NCI-H187 treated with DMSO at 0.1 percent for 48 hours (cell line): ENCODE data around the gene B3GNT9.

ENCODE experiments used
- DNase-seq: peaks from one replicate; lab custom pipeline; 2025; lab: John Stamatoyannopoulos, UW

The B3GNT9 gene

GRCh38 chr16:67112591-67113399 is 38.0 kb downstream of the B3GNT9 start:
- DNase-seq: no peak

GRCh38 chr16:67111951-67112444 is 38.8 kb downstream of the B3GNT9 start:
- no peak for DNase-seq

GRCh38 chr16:67109407-67110135 is 41.2 kb downstream of the B3GNT9 start, which contains the start of gene PHAF1:
PHAF1 (plus strand) TSS chr16:67109941; CDS start chr16:67110176, 235 bp downstream.
- DNase-seq: no peak

- no peak for DNase-seq
Measured at GRCh38 chr16:67108931-67109406, 41.8 kb downstream of the B3GNT9 start.

- no peak for DNase-seq
Measured at GRCh38 chr16:67108489-67108888, 42.3 kb downstream of the B3GNT9 start.

- DNase-seq: no peak
Measured at GRCh38 chr16:67105881-67106280, 44.9 kb downstream of the B3GNT9 start.

GRCh38 chr16:67105246-67105645 is 45.6 kb downstream of the B3GNT9 start:
- no peak for DNase-seq

- DNase-seq: no peak
Measured at GRCh38 chr16:67104845-67105244, 46.0 kb downstream of the B3GNT9 start.

- DNase-seq: no peak
Measured at GRCh38 chr16:67104061-67104460, 46.7 kb downstream of the B3GNT9 start.

- no peak for DNase-seq
Measured at GRCh38 chr16:67101311-67102082, 49.3 kb downstream of the B3GNT9 start.

- DNase-seq: no peak
Measured at GRCh38 chr16:67100569-67101310, 50.1 kb downstream of the B3GNT9 start.

GRCh38 chr16:67098599-67098998 is 52.2 kb downstream of the B3GNT9 start:
- no peak for DNase-seq
